ENCODE data around the gene SPON1. TPM values are rescaled to one million over a fixed set of nuclear protein-coding genes. Genes with fewer than 3 reads are reported as not detected.

The SPON1 gene
- total and polyA plus RNA-seq, 2 experiments from 2014 or later, result 2.9 to 6.4 TPM

DNA sequence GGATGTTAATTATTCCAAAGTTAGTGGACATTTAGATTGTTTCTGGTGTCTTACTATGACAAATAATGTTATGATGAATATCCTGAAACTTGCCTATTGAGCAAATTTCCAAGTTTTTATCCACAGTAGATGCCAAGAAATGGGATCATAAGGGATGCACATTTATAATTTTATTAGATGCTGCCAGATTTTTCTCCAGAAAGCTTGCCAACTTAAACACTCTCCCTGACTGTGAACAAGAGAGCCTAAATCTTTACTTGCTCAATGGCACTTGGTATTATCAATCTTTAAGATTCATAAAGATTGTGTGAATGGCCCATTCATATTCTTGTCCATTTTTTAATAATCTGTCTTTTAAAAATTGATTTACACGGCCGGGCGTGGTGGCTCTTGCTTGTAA, 82.4 kb downstream of the SPON1 start:
- Histone ChIP-seq H4K20me1 (replicated peaks; ENCODE audit: insufficient read depth) (no peaks in the 10 kb centered on the region), H3K36me3 (ENCODE audit: insufficient read depth) (no peaks in the 10 kb centered on the region), H3K9me2 (ENCODE audit: insufficient read depth) (no peaks in the 10 kb centered on the region), H3K79me2 (replicated peaks; ENCODE audit: insufficient read depth) (no peaks in the 10 kb centered on the region), H3K4me1 (ENCODE audit: insufficient read depth) (no peaks in the 10 kb centered on the region), H3K4me3 (no peak overlapping the region), H3F3A (replicated peaks; ENCODE audit: low read depth) (no peaks in the 10 kb centered on the region), H3K27ac (ENCODE audit: low read depth) (no peak overlapping the region), H3K4me2 (no peak overlapping the region), H3K27me3 (ENCODE audit: insufficient read depth) (no peaks in the 10 kb centered on the region), H2AFZ (no peak overlapping the region)
- no peaks in the 10 kb centered on the region; the same call in 2 of the 3 replicates for H3K4me1 Mint-ChIP-seq
- no peak for TF ChIP-seq POLR2AphosphoS5 (IDR thresholded peaks at IDR 0.05; ENCODE audit: low read depth)
- no peak for TF ChIP-seq ETS1 (IDR thresholded peaks at IDR 0.05)
- no peak for TF ChIP-seq CREB1 (CRISPR knock-in tag; IDR thresholded peaks at IDR 0.05; ENCODE audit: low read depth)
- TF ChIP-seq, protein P1, sequence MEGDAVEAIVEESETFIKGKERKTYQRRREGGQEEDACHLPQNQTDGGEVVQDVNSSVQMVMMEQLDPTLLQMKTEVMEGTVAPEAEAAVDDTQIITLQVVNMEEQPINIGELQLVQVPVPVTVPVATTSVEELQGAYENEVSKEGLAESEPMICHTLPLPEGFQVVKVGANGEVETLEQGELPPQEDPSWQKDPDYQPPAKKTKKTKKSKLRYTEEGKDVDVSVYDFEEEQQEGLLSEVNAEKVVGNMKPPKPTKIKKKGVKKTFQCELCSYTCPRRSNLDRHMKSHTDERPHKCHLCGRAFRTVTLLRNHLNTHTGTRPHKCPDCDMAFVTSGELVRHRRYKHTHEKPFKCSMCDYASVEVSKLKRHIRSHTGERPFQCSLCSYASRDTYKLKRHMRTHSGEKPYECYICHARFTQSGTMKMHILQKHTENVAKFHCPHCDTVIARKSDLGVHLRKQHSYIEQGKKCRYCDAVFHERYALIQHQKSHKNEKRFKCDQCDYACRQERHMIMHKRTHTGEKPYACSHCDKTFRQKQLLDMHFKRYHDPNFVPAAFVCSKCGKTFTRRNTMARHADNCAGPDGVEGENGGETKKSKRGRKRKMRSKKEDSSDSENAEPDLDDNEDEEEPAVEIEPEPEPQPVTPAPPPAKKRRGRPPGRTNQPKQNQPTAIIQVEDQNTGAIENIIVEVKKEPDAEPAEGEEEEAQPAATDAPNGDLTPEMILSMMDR (conservative IDR thresholded peaks at IDR 0.05; ENCODE audit: low read depth in 2 of 2), result no peak
- no peak for TF ChIP-seq ZNF331 (CRISPR knock-in tag; IDR thresholded peaks at IDR 0.05; ENCODE audit: low read depth)
- TF ChIP-seq ZNF462 (CRISPR knock-in tag; IDR thresholded peaks at IDR 0.05), result no peak
- TF ChIP-seq REST (IDR thresholded peaks at IDR 0.05; ENCODE audit: unreplicated experiment), result no peak
- TF ChIP-seq EZH2 (IDR thresholded peaks at IDR 0.05; ENCODE audit: low read depth, unreplicated experiment), result no peak
- TF ChIP-seq ZNF114 (CRISPR knock-in tag; IDR thresholded peaks at IDR 0.05), result no peak
- TF ChIP-seq NANOG (IDR thresholded peaks at IDR 0.05; ENCODE audit: borderline replicate concordance), result no peak
- no peaks in the 10 kb centered on the region for H3K36me3 Mint-ChIP-seq (ENCODE audit: low read depth)
- H3K9me3 Mint-ChIP-seq, result no peaks in the 10 kb centered on the region
- no peak for ATAC-seq
- DNase-seq (ENCODE audit: low spot score), result no peak
- no peak overlapping the region for H3K27ac Mint-ChIP-seq
- H3K4me3 Mint-ChIP-seq, result no peak overlapping the region
- no peaks in the 10 kb centered on the region for H3K27me3 Mint-ChIP-seq (ENCODE audit: insufficient read depth, low read depth, poor library complexity)
